Nephron (organoid): ENCODE data around the gene ZSCAN18.
A peak's percentile ranks its signal among the peaks of the same experiment; 100 is the strongest.

Experiments
- H3K27ac Mint-ChIP-seq, 3 experiments: 2 replicates each; pipeline ENCODE4 v1.8.0; 2020; ENCODE audit warnings: mixed read lengths in 3 of 3, mild to moderate bottlenecking in 2 of 3, moderate library complexity in 1 of 3
- H3K27me3 Mint-ChIP-seq: 2 replicates; pipeline ENCODE4 v1.8.0; 2021; ENCODE audit warnings: low read depth, mild to moderate bottlenecking, moderate library complexity, mixed read lengths
- H3K36me3 Mint-ChIP-seq: 2 replicates; pipeline ENCODE4 v1.8.0; 2020; ENCODE audit warnings: low read depth, mixed read lengths
- H3K4me1 Mint-ChIP-seq: 2 replicates; pipeline ENCODE4 v1.8.0; 2020; ENCODE audit warnings: mixed read lengths
- H3K4me3 Mint-ChIP-seq, 3 experiments: 2 replicates each; pipeline ENCODE4 v1.8.0; 2020; ENCODE audit warnings: mild to moderate bottlenecking in 3 of 3, mixed read lengths in 3 of 3, moderate library complexity in 2 of 3
- H3K9me3 Mint-ChIP-seq: 2 replicates; pipeline ENCODE4 v1.8.0; 2020; ENCODE audit warnings: mixed read lengths
- TF ChIP-seq, protein P1 (sequence below), 3 experiments: fragments of 200-600 bp; sonication (generic); IDR thresholded peaks; one replicate each; pipeline ENCODE4 v1.5.0; 2021; ENCODE audit warnings: antibody characterized with exemption in 3 of 3; ENCODE audit not compliant: unreplicated experiment in 3 of 3

ZSCAN18 gene

DNA sequence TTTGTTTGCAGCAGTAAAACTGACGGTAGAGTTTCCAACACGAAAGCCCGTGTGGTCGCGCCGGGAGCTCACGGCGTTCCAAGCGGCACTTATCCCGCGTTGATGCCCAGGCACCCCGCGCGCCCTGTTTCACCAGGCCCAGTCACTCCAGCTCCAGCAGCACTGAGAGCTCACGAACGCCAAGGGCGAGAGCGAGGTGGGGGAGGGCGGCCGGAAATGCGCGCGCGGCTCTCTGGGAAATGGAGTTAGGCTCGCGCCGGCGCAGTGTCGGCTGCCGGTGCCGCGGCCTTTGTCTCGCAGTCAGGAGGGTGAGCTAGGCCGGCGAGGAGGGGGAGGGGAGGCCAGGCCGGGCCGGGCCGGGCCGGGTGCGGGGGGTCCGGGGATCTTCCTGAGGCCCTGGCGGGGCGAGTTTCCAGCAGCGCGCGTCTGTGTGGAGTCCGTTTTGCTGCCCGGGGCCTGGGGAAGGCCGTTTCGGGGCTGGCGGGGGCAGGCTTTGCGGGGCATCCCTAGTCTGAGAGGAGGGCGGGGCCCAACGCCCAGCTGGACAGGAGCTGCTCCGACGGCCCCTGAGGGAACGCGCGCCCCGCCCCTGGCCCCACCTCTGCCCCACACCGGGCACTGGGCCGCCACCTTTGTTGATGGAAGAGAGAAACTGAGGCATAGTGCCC is 38.9 kb downstream of the ZSCAN18 start, which contains the start of gene ZNF135:
Gene ZNF135, plus strand, starts transcription at position 280 of the 668 bp plus-strand sequence. CDS start 721 bp downstream, outside the sequence.
- Mint-ChIP-seq H3K4me1 (no peaks in the 10 kb centered on the region), H3K4me3 (peak within 1 kb of the TSS; percentile 82 to 89 (median 85)), H3K27me3 (no peaks in the 10 kb centered on the region), H3K9me3 (peaks cover 56% of the 10 kb centered on the region), H3K27ac (peak within 1 kb of the TSS; percentile 88 to 98 (median 95)), H3K36me3 (peaks cover 45% of the 10 kb centered on the region)
- TF ChIP-seq, protein P1, sequence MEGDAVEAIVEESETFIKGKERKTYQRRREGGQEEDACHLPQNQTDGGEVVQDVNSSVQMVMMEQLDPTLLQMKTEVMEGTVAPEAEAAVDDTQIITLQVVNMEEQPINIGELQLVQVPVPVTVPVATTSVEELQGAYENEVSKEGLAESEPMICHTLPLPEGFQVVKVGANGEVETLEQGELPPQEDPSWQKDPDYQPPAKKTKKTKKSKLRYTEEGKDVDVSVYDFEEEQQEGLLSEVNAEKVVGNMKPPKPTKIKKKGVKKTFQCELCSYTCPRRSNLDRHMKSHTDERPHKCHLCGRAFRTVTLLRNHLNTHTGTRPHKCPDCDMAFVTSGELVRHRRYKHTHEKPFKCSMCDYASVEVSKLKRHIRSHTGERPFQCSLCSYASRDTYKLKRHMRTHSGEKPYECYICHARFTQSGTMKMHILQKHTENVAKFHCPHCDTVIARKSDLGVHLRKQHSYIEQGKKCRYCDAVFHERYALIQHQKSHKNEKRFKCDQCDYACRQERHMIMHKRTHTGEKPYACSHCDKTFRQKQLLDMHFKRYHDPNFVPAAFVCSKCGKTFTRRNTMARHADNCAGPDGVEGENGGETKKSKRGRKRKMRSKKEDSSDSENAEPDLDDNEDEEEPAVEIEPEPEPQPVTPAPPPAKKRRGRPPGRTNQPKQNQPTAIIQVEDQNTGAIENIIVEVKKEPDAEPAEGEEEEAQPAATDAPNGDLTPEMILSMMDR (IDR thresholded peaks at IDR 0.05; ENCODE audit: unreplicated experiment in 3 of 3) = no peak

DNA sequence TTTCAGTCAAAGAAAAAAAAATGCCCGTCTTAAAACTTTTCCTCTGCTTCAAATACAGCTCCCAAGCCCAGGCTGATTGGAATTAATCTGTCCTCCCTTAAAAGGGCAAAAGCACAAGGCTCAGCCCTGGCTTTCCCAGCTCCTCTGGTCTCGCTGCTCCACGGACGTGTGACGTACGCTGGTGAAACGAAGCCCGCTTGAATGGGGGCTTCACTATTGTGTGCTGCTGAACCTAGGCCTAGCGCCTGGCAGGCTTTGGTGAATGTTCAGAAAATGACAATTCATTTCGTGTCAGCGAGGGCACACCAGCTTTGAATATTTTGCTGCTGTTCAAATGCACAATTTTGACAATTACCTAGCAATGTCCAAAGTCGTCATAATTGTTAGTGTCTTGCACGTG is 39.6 kb downstream of the ZSCAN18 start:
- Mint-ChIP-seq H3K36me3 (peaks cover 38% of the 10 kb centered on the region), H3K9me3 (peaks cover 49% of the 10 kb centered on the region), H3K27me3 (no peaks in the 10 kb centered on the region), H3K4me3 (peak overlapping the region; percentile 82 to 89 (median 85)), H3K4me1 (no peaks in the 10 kb centered on the region), H3K27ac (peak overlapping the region; percentile 88 to 98 (median 95))
- TF ChIP-seq, protein P1 (IDR thresholded peaks at IDR 0.05; ENCODE audit: unreplicated experiment in 3 of 3) = no peak

DNA sequence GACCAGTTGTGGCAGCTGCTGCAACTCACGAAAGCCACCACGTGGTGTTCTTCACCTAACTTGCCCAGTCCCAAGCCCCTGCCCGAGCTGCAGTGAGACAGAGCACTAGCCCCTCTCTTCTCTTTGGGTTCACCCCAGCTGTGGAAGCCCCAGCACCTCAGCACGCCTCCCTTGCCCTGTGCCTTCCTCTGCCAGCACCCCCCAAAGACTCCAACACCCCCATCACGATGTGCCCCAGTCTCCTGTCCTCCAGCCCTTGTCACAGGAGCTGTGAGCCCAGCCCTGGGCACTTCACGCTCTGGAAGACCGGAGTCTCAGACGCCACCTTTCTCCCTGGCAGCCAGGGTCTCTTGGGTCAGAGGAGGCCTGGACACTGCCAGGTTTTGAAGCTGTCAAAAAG is 41.2 kb downstream of the ZSCAN18 start:
- Mint-ChIP-seq H3K27ac (no peak overlapping the region), H3K4me1 (no peaks in the 10 kb centered on the region), H3K9me3 (peaks cover 40% of the 10 kb centered on the region), H3K27me3 (no peaks in the 10 kb centered on the region), H3K36me3 (peaks cover 26% of the 10 kb centered on the region), H3K4me3 (no peak overlapping the region)
- TF ChIP-seq, protein P1 (IDR thresholded peaks at IDR 0.05; ENCODE audit: unreplicated experiment in 3 of 3) = no peak

DNA sequence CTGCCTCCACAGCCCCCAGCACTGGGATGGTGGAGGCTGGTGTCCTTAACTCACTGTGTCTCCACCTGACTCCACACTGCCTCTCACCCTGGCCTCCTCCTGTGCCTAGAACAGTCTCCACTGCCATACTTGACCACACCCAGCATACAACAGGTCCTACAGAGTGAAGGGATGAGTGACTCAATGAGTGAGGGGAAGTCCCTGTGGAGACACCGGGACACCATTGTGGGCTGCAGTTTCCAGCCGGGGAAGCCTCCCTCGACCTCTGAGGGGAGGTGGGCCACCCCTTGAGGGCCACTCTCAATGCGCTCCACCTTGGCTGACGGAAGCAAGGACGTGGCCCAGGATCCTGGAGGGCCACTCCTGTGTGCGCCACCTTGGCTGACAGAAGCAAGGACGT is 41.8 kb downstream of the ZSCAN18 start:
- Mint-ChIP-seq H3K4me1 (no peaks in the 10 kb centered on the region), H3K9me3 (peaks cover 39% of the 10 kb centered on the region), H3K4me3 (peak overlapping the region in 1 of 3 experiments; percentile 41), H3K27me3 (no peaks in the 10 kb centered on the region), H3K27ac (no peak overlapping the region), H3K36me3 (peaks cover 23% of the 10 kb centered on the region)
- TF ChIP-seq, protein P1 (IDR thresholded peaks at IDR 0.05; ENCODE audit: unreplicated experiment in 3 of 3) = no peak

DNA sequence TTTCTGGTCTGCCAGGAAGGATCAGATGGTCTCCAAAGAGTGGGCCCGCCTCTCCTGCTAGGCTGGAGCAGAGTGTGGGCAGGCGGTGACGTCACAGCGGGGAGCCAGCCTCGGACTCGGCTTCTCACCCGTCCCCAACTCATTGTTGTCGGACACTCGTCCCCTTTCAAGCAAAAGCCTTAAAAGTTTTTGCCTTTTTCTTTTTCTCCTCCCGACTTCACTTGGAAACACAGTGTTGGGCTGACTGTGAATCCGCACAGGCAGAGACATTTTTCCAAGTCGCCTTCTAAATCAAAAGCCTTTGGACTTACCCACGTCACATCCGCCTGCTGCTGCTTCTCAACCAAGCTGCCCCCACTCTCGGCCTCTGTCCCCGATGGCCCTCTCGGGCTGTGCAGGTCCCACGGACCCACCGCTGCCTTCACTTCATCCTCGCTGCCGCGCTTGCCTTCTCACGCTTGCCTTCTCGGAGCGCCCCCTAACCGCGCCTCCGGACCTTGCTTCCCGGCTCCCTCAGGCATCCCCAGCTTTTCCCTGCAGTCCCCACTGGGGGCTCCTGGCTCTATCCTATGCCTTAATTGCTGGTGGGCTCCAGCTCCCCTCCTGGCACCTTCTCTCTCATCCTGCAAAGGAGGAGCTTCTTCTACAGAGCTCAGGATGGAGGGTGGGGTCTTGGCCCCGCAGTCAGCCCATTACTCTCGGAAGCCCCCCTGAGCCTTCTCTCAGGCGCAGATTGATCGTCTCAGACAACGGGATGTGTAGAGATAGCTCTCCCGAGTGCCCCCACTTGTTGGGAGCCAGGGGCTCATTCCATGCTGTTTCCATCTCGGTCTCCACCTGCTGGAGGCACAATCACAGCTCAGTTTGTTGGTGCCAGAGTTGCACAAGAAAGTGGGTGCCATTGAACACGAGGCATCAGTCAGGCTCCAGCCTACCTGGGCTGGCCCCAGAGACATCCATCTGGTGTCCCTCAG is 42.8 kb downstream of the ZSCAN18 start:
- peaks cover 19% of the 10 kb centered on the region for H3K36me3 Mint-ChIP-seq
- H3K9me3 Mint-ChIP-seq = peaks cover 42% of the 10 kb centered on the region
- H3K4me3 Mint-ChIP-seq = no peak overlapping the region
- H3K4me1 Mint-ChIP-seq = no peaks in the 10 kb centered on the region
- no peak overlapping the region for H3K27ac Mint-ChIP-seq
- H3K27me3 Mint-ChIP-seq = no peaks in the 10 kb centered on the region
- TF ChIP-seq, protein P1 (IDR thresholded peaks at IDR 0.05; ENCODE audit: unreplicated experiment in 3 of 3) = no peak
